NOMO-1 treated with dmso at 0.1 percent for 144 hours (cell line): ENCODE results near the gene RERG.
"Not testable (repeated sequence)": the region's sequence is repeated elsewhere in the genome, so short reads cannot be mapped to it uniquely, and the experiment has no call there.

ENCODE experiments used
- DNase-seq: peaks from one replicate; lab custom pipeline; 2025; ENCODE audit not compliant: unreplicated experiment; lab: John Stamatoyannopoulos, UW

The RERG gene

GRCh38 chr12:15220915-15221885 lies at the start of gene RERG:
Gene RERG (minus strand): TSS chr12:15221417. CDS start chr12:15217489, 3,928 bp downstream.
- DNase-seq, result peak; percentile 59

- DNase-seq, result no peak
Observed at GRCh38 chr12:15270591-15270990, 49.4 kb upstream of the RERG start.

GRCh38 chr12:15268927-15269552 lies 47.8 kb upstream of the RERG start:
- peak; percentile 47 for DNase-seq

GRCh38 chr12:15268309-15268708 lies 47.1 kb upstream of the RERG start:
- DNase-seq, result no peak

GRCh38 chr12:15265875-15266274 lies 44.7 kb upstream of the RERG start:
- DNase-seq, result no peak

- no peak for DNase-seq
Observed at GRCh38 chr12:15256761-15257160, 35.5 kb upstream of the RERG start.

GRCh38 chr12:15253990-15254389 lies 32.8 kb upstream of the RERG start:
- DNase-seq, result no peak

DNA sequence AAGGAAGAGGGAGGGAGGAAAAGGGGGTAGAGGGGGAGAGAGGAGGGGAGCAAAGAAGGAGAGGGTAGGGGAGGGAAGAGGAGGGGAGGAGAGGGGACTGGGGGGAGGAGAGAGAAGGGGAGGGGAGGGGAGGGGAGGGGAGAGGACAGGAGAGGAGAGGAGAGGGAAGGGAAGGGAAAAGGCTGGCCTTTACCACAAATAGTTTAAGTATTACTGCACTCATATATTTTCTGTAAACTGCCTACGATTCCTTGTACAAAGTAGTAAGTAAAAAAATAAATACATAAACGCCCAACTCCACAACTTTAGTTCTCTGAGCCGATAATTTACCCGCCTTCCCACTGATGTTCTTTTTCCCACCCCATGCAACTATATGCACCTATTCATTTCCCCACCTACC lies 23.7 kb upstream of the RERG start:
- no peak for DNase-seq

GRCh38 chr12:15244341-15244740 lies 23.1 kb upstream of the RERG start:
- no peak for DNase-seq

DNA sequence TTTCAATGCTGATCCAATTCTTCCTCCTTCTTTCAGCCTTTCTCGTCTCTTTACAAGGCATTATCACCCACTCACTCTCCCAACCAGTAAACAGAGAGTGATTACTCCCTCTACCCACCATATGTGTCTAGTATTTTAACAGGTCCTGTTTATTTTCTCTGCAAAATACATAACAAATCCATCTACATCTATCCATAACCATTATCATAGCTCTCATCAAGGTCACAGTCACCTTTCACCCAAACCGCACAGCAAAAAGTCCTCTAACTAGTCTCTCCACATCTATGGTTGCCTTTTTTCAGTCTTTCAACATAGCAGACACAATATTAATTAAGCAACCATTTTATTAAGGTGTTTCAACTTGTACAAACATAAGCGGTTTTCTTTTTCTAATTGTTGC lies 21.9 kb upstream of the RERG start:
- no peak for DNase-seq

GRCh38 chr12:15240898-15241297 lies 19.7 kb upstream of the RERG start:
- no peak for DNase-seq

DNA sequence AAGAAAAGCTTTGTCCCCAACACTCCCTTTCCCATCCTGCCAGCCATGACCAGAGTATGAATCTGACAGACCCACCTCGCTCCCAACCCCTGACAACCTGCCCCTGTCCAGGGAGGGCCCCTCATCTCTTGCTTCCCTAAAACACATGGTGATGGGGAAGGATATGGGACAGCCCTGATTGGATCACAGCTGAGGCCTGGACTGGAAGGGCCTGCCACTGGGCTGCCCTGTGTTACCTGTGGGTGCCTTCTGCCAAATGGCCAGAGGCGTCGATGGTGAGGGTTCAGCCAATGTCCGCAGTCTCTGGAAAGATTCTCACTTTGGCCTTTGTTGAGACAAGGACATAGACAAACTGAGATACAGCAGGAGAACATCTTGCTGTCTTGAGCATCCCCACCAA lies 13.3 kb upstream of the RERG start:
- DNase-seq, result no peak

DNA sequence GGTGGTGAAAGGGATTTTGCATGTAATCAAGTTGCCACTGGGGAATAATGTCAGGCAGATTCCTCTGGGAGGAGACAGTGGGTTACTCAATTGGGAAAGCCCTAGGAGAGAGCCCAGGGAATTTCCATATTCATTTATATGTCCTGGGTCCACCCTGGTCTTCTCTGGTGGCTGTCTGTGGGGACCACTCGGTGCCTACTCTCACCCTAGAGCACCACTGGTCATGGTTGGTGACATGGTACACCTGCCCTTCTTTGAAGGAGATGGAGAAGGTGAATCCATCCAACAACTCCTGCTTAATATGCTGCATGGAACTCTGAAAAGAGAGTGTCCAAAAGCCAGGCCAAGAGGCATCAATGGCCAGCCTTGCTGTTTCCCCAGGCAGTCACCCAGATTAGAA lies 12.8 kb upstream of the RERG start:
- no peak for DNase-seq

- DNase-seq, result no peak
Observed at GRCh38 chr12:15232959-15233358, 11.7 kb upstream of the RERG start.

DNA sequence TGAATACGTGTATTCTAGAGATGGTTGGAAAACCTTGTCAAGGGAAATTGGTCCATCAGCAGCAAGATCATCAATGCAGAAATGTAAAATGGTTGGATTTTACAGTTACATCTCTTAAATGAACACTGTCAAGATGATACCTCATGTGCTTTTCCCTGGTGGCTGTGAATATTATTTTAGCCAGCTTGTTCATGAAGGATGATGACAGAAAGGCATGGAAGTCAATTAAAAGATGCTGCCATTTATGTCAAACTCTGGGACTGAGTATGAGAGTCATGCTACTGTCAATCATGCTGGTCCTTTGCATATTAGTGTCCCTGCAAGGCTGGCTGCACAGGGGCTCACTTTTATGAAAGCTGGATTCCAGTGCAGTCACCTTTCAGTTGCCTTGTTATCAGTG lies 10.3 kb upstream of the RERG start:
- DNase-seq, result no peak

DNA sequence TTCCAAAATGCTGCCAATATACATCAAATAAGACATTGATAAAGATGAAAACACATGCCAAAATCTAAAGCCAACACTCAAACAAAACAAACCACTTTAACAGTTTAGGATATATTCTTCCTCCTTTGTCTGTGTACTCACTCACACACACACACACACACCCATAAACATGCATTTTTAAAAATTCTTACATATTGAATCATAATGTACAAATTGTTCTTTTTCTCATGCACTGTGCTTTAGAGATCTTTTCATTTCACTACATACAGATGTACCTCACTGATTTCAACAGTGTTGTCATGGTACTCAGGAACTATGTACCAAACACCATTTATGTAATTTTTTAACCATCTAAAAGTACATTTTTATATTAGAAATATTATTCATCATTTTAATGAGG lies 9.5 kb upstream of the RERG start:
- DNase-seq, result no peak

- no peak for DNase-seq
Observed at GRCh38 chr12:15230137-15230536, 8.9 kb upstream of the RERG start.

DNA sequence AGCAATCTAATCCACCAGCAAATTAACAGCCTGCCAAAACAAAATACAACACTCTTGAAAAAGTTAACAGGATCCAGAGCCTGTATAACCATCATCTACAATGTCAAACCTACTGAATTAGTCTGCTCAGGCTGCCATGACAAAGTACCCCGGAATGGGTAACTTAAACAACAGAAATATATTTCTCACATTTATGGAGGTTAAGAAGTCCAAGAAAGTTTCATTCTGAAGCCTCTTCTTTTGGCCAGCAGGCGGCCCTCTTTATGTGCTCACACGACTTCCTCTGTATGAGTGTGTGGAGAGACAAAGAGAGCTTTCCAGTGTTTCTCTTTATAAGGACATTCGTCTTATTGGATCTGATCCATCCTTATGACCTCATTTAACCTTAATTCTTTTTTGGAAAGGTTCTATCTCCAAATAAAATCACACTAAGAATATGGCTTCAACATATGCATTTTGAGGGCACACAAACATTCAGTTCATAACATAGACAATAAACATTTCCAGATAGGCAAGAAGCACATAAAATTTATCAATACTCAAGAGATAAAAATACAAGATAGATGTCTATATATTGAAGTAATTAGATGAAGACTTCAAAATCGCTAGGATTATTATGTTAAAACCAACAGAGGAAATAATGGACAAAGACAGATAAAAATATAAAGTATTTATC lies 5.9 kb upstream of the RERG start:
- no peak for DNase-seq

GRCh38 chr12:15225863-15226218 lies 4.6 kb upstream of the RERG start:
- DNase-seq, result not testable (repeated sequence)

DNA sequence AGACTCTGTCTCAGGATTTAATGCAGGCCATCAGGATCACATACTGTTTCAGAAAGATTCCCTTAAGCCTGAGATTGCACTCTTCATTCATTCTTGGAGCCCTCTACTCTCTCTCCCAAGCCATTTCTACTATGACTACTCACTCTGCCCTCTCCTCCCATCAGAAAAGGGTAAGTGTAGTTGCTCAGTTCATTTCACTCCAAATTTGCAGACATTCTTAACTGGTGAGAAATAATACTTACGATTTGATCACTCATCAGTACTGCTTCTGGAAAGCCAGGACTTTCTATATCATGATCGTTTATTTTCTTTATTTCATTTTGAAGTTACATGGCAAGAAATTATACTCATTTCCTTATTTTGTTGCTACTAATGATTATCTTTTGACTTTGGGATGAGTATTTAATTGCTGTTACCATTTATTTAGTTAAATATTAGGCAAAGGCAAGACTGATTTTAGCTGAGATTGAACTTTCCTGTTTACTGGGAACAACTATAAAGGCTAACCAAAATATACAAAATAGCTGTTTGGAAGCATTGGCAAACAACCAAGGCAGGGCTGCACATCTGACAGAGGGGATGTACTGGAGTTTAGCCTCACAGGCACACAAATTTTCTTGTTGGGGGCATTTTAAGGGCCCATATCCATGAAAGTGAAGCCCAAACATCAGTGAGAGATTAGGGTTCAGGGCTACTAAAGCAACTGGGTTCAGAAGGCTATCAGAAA lies 4.1 kb upstream of the RERG start:
- no peak for DNase-seq

DNA sequence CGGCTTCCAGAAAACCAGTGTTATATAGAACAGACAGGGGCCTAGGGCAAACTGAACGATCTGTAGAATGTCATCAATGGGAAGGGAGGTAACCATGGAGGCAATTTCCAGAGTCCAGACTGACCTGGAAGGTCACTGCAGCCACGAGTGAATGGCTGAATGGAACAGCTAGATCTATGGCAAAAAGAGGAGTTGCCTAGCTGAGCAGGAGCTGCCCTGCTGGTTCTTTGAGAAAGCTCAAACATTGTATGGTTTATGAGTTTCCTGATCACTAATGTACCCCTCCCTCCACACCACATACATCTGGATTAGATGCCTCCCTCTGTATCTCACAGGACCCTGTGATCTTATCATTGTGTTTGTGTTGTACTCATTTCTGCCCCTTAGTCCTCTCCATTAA lies 1.0 kb upstream of the RERG start:
- no peak for DNase-seq
